ENCODE measurements around the gene APAF1.

DNA sequence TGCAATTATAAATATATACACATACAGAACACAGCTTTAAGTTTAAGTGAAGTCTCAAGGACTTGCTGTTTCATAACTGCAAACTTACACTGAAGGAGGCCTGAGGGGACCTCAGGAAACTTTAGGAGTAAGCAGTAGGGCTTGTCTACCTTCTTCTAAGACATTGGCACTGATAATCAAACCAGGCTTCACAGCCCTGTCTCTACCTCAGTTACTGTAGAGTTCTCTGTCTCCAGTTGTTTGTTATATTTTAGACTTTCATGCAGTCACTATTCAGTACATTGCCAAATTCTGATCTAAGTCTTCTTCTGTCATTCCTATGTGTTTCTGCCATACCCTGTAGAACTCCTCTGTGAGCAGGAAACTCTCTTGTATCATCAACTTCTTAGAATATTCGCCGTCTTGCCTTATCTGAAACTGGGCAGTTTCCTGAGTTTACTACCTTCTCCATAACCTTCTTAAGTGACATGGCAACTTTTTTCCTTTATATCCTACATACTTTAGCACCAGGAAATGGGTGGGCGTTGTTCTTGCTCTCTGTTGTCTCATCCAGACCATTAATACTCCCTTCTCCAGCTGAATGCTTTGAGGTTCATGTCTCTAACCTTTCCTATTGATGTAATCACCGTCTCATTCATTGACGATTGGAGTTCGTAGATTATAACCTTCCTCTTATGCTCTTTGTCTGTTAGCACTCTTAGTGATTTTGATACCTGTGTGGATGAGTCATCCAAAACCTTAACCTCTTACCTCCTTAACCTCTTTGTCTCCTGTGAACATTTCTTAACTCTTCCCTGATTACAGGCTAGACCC lies 11.4 kb downstream of the APAF1 start:
- TF ChIP-seq, protein P1, sequence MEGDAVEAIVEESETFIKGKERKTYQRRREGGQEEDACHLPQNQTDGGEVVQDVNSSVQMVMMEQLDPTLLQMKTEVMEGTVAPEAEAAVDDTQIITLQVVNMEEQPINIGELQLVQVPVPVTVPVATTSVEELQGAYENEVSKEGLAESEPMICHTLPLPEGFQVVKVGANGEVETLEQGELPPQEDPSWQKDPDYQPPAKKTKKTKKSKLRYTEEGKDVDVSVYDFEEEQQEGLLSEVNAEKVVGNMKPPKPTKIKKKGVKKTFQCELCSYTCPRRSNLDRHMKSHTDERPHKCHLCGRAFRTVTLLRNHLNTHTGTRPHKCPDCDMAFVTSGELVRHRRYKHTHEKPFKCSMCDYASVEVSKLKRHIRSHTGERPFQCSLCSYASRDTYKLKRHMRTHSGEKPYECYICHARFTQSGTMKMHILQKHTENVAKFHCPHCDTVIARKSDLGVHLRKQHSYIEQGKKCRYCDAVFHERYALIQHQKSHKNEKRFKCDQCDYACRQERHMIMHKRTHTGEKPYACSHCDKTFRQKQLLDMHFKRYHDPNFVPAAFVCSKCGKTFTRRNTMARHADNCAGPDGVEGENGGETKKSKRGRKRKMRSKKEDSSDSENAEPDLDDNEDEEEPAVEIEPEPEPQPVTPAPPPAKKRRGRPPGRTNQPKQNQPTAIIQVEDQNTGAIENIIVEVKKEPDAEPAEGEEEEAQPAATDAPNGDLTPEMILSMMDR (IDR thresholded peaks at IDR 0.05; ENCODE audit: borderline replicate concordance, extremely low read depth, low read length, poor library complexity, severe bottlenecking): no peak
- no peak for TF ChIP-seq EZH2 (IDR thresholded peaks at IDR 0.05; ENCODE audit: borderline replicate concordance, low read depth, low read length, severe bottlenecking)
